Measurements from ENCODE around the gene GPC3. TPM values are rescaled to one million over a fixed set of nuclear protein-coding genes. Genes with fewer than 3 reads are reported as not detected.

The GPC3 gene
- total RNA-seq, 1 experiment from 2014 or later: 233 TPM

GRCh38 chrX:133965321-133965720 lies 20.1 kb downstream of the GPC3 start:
- ChIA-PET POLR2A (no interaction called here), CTCF (no interaction called here)
- peak overlapping the region; percentile 6 for H3K27ac Mint-ChIP-seq (ENCODE audit: unreplicated experiment)

GRCh38 chrX:133961046-133961445 lies 24.3 kb downstream of the GPC3 start:
- CTCF ChIA-PET: interaction anchor here (1.0 kb wide), 1 partner anchor 60 kb away, joined by 3 read pairs; no protein-coding TSS in a partner anchor
- Histone ChIP-seq H3K4me1 (no peaks in the 10 kb centered on the region), H3K27me3 (replicated peaks; ENCODE audit: control insufficient read depth, insufficient read depth, low read length) (no peaks in the 10 kb centered on the region), H3K4me3 (ENCODE audit: low read depth, low read length) (no peak overlapping the region), H3K9me3 (no peaks in the 10 kb centered on the region), H3K36me3 (ENCODE audit: control insufficient read depth, insufficient read depth, low read length) (no peaks in the 10 kb centered on the region)
- no peak for TF ChIP-seq CTCF (IDR thresholded peaks at IDR 0.05; ENCODE audit: insufficient read depth in 1 of 2, low read depth in 1 of 2, low read length in 1 of 2, severe bottlenecking in 1 of 2, unreplicated experiment in 1 of 2)
- Mint-ChIP-seq H3K27ac (ENCODE audit: unreplicated experiment) (no peak overlapping the region), H3K4me3 (ENCODE audit: unreplicated experiment) (no peak overlapping the region), H3K9me3 (ENCODE audit: unreplicated experiment) (no peaks in the 10 kb centered on the region), H3K27me3 (ENCODE audit: insufficient read depth, unreplicated experiment) (no peaks in the 10 kb centered on the region), H3K36me3 (ENCODE audit: insufficient read depth, unreplicated experiment) (peaks cover 12% of the 10 kb centered on the region), H3K4me1 (ENCODE audit: low read depth, unreplicated experiment) (peaks cover 9% of the 10 kb centered on the region)
- intact Hi-C loops (cut with micrococcal nuclease; ENCODE audit: unreplicated experiment): no loop called here
- no peak for DNase-seq
- BruUV-seq (replicated peaks): no TSS peak
- POLR2A ChIA-PET: no interaction called here

More at GRCh38 chrX:133965321-133965720, 20.1 kb downstream of the GPC3 start:
- H3K4me1 ChIP-seq: peaks cover 9% of the 10 kb centered on the region
- peaks cover 7% of the 10 kb centered on the region for H3K4me1 Mint-ChIP-seq (ENCODE audit: low read depth, unreplicated experiment)
- peaks cover 18% of the 10 kb centered on the region for H3K36me3 Mint-ChIP-seq (ENCODE audit: insufficient read depth, unreplicated experiment)
- intact Hi-C loops (cut with micrococcal nuclease; ENCODE audit: unreplicated experiment): no loop called here
- H3K36me3 ChIP-seq (ENCODE audit: control insufficient read depth, insufficient read depth, low read length): peaks cover 2% of the 10 kb centered on the region; the same call in 1 of the 2 replicates
- no peaks in the 10 kb centered on the region for H3K9me3 Mint-ChIP-seq (ENCODE audit: unreplicated experiment)
- BruUV-seq (replicated peaks): no TSS peak
- H3K27me3 ChIP-seq (replicated peaks; ENCODE audit: control insufficient read depth, insufficient read depth, low read length): no peaks in the 10 kb centered on the region
- H3K4me3 ChIP-seq (ENCODE audit: low read depth, low read length): no peak overlapping the region
- no peak for TF ChIP-seq CTCF (IDR thresholded peaks at IDR 0.05; ENCODE audit: insufficient read depth in 1 of 2, low read depth in 1 of 2, low read length in 1 of 2, severe bottlenecking in 1 of 2, unreplicated experiment in 1 of 2)
- no peaks in the 10 kb centered on the region for H3K9me3 ChIP-seq
- no peak for DNase-seq
- no peaks in the 10 kb centered on the region for H3K27me3 Mint-ChIP-seq (ENCODE audit: insufficient read depth, unreplicated experiment)
- no peak overlapping the region for H3K4me3 Mint-ChIP-seq (ENCODE audit: unreplicated experiment)

- no peak for DNase-seq
- no peak for TF ChIP-seq CTCF (IDR thresholded peaks at IDR 0.05; ENCODE audit: insufficient read depth in 1 of 2, low read depth in 1 of 2, low read length in 1 of 2, severe bottlenecking in 1 of 2, unreplicated experiment in 1 of 2)
- peaks cover 9% of the 10 kb centered on the region for H3K4me1 Mint-ChIP-seq (ENCODE audit: low read depth, unreplicated experiment)
- ChIA-PET CTCF (interaction anchor here (1.0 to 1.3 kb wide), 2 partner anchors 61 kb away, joined by 3 to 10 read pairs; no protein-coding TSS in a partner anchor), POLR2A (no interaction called here)
- H3K36me3 Mint-ChIP-seq (ENCODE audit: insufficient read depth, unreplicated experiment): peaks cover 16% of the 10 kb centered on the region
- H3K9me3 ChIP-seq: no peaks in the 10 kb centered on the region
- H3K4me3 Mint-ChIP-seq (ENCODE audit: unreplicated experiment): no peak overlapping the region
- H3K4me1 ChIP-seq: no peaks in the 10 kb centered on the region
- no peaks in the 10 kb centered on the region for H3K27me3 ChIP-seq (replicated peaks; ENCODE audit: control insufficient read depth, insufficient read depth, low read length)
- H3K36me3 ChIP-seq (ENCODE audit: control insufficient read depth, insufficient read depth, low read length): no peaks in the 10 kb centered on the region
- peaks cover 8% of the 10 kb centered on the region for H3K9me3 Mint-ChIP-seq (ENCODE audit: unreplicated experiment)
- no peak overlapping the region for H3K4me3 ChIP-seq (ENCODE audit: low read depth, low read length)
- no TSS peak for BruUV-seq (replicated peaks)
- intact Hi-C loops (cut with micrococcal nuclease; ENCODE audit: unreplicated experiment): loop anchor here (1.0 kb wide), 1 partner anchor 61 kb away; no protein-coding TSS in a partner anchor
- H3K27ac Mint-ChIP-seq (ENCODE audit: unreplicated experiment): no peak overlapping the region
- no peaks in the 10 kb centered on the region for H3K27me3 Mint-ChIP-seq (ENCODE audit: insufficient read depth, unreplicated experiment)
Observed at GRCh38 chrX:133959972-133960371, 25.4 kb downstream of the GPC3 start.
